ENCODE measurements around the gene MED22. TPM values are rescaled to one million over a fixed set of nuclear protein-coding genes. Genes with fewer than 3 reads are reported as not detected.
"Not testable (repeated sequence)": the region's sequence is repeated elsewhere in the genome, so short reads cannot be mapped to it uniquely, and the experiment has no call there.

MED22 gene
- total RNA-seq: 10.3 and 19.1 TPM in 2 replicates

GRCh38 chr9:133347985-133348717 lies at the start of gene MED22, which contains the start of gene RPL7A:
TSS of gene MED22 (minus strand) at chr9:133348131. CDS start at chr9:133346662, 1,469 bp downstream.
TSS of gene RPL7A (plus strand) at chr9:133348218. CDS start at chr9:133348244, 26 bp downstream.
- peak; percentile 95 to 97 for DNase-seq (ENCODE audit: low read depth in 2 of 2)

GRCh38 chr9:133397370-133397769 lies 49.4 kb upstream of the MED22 start:
- no peak for DNase-seq (ENCODE audit: low read depth in 2 of 2)

- peak in 1 of 2 donors; percentile 23 for DNase-seq (ENCODE audit: low read depth in 2 of 2)
Measured at GRCh38 chr9:133396952-133397351, 49.0 kb upstream of the MED22 start.

GRCh38 chr9:133394687-133395271 lies 46.8 kb upstream of the MED22 start:
- no peak for DNase-seq (ENCODE audit: low read depth in 2 of 2)

- no peak for DNase-seq (ENCODE audit: low read depth in 2 of 2)
Measured at GRCh38 chr9:133393399-133393798, 45.5 kb upstream of the MED22 start.

GRCh38 chr9:133392308-133392707 lies 44.4 kb upstream of the MED22 start:
- DNase-seq (ENCODE audit: low read depth in 2 of 2): not testable (repeated sequence)

GRCh38 chr9:133391449-133391848 lies 43.5 kb upstream of the MED22 start:
- not testable (repeated sequence) for DNase-seq (ENCODE audit: low read depth in 2 of 2)

- DNase-seq (ENCODE audit: low read depth in 2 of 2): no peak
Measured at GRCh38 chr9:133390713-133391112, 42.8 kb upstream of the MED22 start.

GRCh38 chr9:133389562-133389961 lies 41.6 kb upstream of the MED22 start:
- no peak for DNase-seq (ENCODE audit: low read depth in 2 of 2)

GRCh38 chr9:133389025-133389557 lies 41.2 kb upstream of the MED22 start:
- no peak for DNase-seq (ENCODE audit: low read depth in 2 of 2)

- DNase-seq (ENCODE audit: low read depth in 2 of 2): no peak
Measured at GRCh38 chr9:133387680-133388079, 39.7 kb upstream of the MED22 start.

- DNase-seq (ENCODE audit: low read depth in 2 of 2): no peak
Measured at GRCh38 chr9:133386338-133386737, 38.4 kb upstream of the MED22 start.

- DNase-seq (ENCODE audit: low read depth in 2 of 2): no peak
Measured at GRCh38 chr9:133385452-133385851, 37.5 kb upstream of the MED22 start.

GRCh38 chr9:133384736-133385321 lies 36.9 kb upstream of the MED22 start:
- no peak for DNase-seq (ENCODE audit: low read depth in 2 of 2)

- no peak for DNase-seq (ENCODE audit: low read depth in 2 of 2)
Measured at GRCh38 chr9:133383438-133383837, 35.5 kb upstream of the MED22 start.

- no peak for DNase-seq (ENCODE audit: low read depth in 2 of 2)
Measured at GRCh38 chr9:133382507-133383141, 34.7 kb upstream of the MED22 start.

- no peak for DNase-seq (ENCODE audit: low read depth in 2 of 2)
Measured at GRCh38 chr9:133380734-133381133, 32.8 kb upstream of the MED22 start.

GRCh38 chr9:133379153-133380086 lies 31.5 kb upstream of the MED22 start:
- DNase-seq (ENCODE audit: low read depth in 2 of 2): no peak

- DNase-seq (ENCODE audit: low read depth in 2 of 2): no peak
Measured at GRCh38 chr9:133378408-133378962, 30.6 kb upstream of the MED22 start.

GRCh38 chr9:133377721-133378216 lies 29.8 kb upstream of the MED22 start:
- DNase-seq (ENCODE audit: low read depth in 2 of 2): no peak
